MM.1S (cell line): ENCODE results near the gene SERBP1.

Experiments used
- DNase-seq: peaks from one replicate; pipeline ENCODE4 v3.0.0-alpha.2; 2015
- H2AFZ ChIP-seq: fragments of 300-600 bp; sonication (generic); 2 replicates; pipeline ENCODE4 v1.6.0; 2016; ENCODE audit warnings: antibody characterized with exemption, low read length
- H3F3A ChIP-seq: fragments of 300-600 bp; sonication (generic); 2 replicates; pipeline ENCODE4 v1.6.1; 2016; ENCODE audit warnings: mild to moderate bottlenecking, antibody characterized with exemption, low read length, moderate library complexity, mixed read lengths; ENCODE audit not compliant: insufficient read depth
- H3K27ac ChIP-seq: fragments of 300-600 bp; sonication (generic); 2 replicates; pipeline ENCODE4 v1.5.1; 2016; ENCODE audit warnings: mild to moderate bottlenecking, low read length
- H3K27me3 ChIP-seq: fragments of 300-600 bp; sonication (generic); replicated peaks from 2 replicates; pipeline ENCODE4 v1.6.0; 2016; ENCODE audit warnings: low read length; ENCODE audit not compliant: insufficient read depth
- H3K36me3 ChIP-seq: fragments of 300-600 bp; sonication (generic); replicated peaks from 2 replicates; pipeline ENCODE4 v1.6.1; 2016; ENCODE audit warnings: mild to moderate bottlenecking, low read length, mixed read lengths; ENCODE audit not compliant: insufficient read depth
- H3K4me1 ChIP-seq: fragments of 300-600 bp; sonication (generic); 2 replicates; pipeline ENCODE4 v1.6.1; 2016; ENCODE audit warnings: low read length, mixed read lengths
- H3K4me2 ChIP-seq: fragments of 300-600 bp; sonication (generic); 2 replicates; pipeline ENCODE4 v1.6.0; 2016; ENCODE audit warnings: low read depth, low read length
- H3K4me3 ChIP-seq: fragments of 300-600 bp; sonication (generic); 2 replicates; pipeline ENCODE4 v1.5.1; 2016; ENCODE audit warnings: low read length, mixed read lengths
- H3K79me2 ChIP-seq: fragments of 300-600 bp; sonication (generic); 2 replicates; pipeline ENCODE4 v1.6.1; 2016; ENCODE audit warnings: mixed run types, low read length, mixed read lengths
- H3K9ac ChIP-seq: fragments of 300-600 bp; sonication (generic); 2 replicates; pipeline ENCODE4 v1.6.1; 2016; ENCODE audit warnings: low read length, mixed read lengths
- H3K9me2 ChIP-seq: fragments of 300-600 bp; sonication (generic); replicated peaks from 2 replicates; pipeline ENCODE4 v1.6.1; 2016; ENCODE audit warnings: mild to moderate bottlenecking, low read length, mixed read lengths; ENCODE audit not compliant: insufficient read depth
- H3K9me3 ChIP-seq: fragments of 300-600 bp; sonication (generic); replicated peaks from 2 replicates; pipeline ENCODE4 v1.6.1; 2016; ENCODE audit warnings: mild to moderate bottlenecking, low read length, mixed read lengths; ENCODE audit not compliant: insufficient read depth
- H4K20me1 ChIP-seq: fragments of 300-600 bp; sonication (generic); 2 replicates; pipeline ENCODE4 v1.6.1; 2016; ENCODE audit warnings: mild to moderate bottlenecking, low read length, moderate library complexity, mixed read lengths; ENCODE audit not compliant: insufficient read depth
- EZH2 ChIP-seq: fragments of 300-600 bp; sonication (generic); optimal IDR thresholded peaks from 2 replicates; pipeline ENCODE3; 2017; ENCODE audit warnings: low read depth, mild to moderate bottlenecking, antibody characterized with exemption, low read length, mixed read lengths
- EZH2phosphoT487 ChIP-seq: fragments of 300-600 bp; sonication (generic); IDR thresholded peaks from 2 replicates; pipeline ENCODE4 v1.6.1; 2018; ENCODE audit warnings: antibody characterized with exemption, low read length
- TF ChIP-seq, protein P1 (sequence below): fragments of 300-600 bp; sonication (generic); IDR thresholded peaks from 2 replicates; pipeline ENCODE4 v1.5.1; 2016; ENCODE audit warnings: antibody characterized with exemption, low read length, mixed read lengths

The SERBP1 gene

DNA sequence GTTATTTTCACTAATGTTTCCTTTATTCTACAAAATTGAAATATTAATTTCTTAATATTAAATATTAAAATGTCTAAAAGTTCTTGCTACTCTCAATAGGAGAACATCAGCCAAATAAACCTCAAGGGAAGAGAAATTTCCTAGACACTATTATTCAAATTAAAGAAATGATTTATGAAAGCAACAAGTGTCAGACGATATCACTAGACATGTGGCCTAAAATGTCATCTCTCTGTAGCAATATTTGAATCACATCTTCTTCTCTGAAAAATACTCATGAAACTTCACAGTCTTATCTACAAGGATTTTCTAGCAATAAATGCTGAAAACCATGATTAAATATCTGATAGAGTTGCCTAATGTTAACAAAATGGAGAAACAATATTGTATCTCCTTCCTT lies 2.5 kb upstream of the SERBP1 start:
- Histone ChIP-seq H3F3A (peaks cover 22% of the 10 kb centered on the region), H3K79me2 (peaks cover 33% of the 10 kb centered on the region), H3K9me2 (no peaks in the 10 kb centered on the region), H3K4me1 (peaks cover 10% of the 10 kb centered on the region), H3K27ac (no peak overlapping the region), H2AFZ (no peak overlapping the region), H3K4me2 (no peak overlapping the region), H3K9me3 (no peaks in the 10 kb centered on the region), H4K20me1 (peaks cover 13% of the 10 kb centered on the region), H3K27me3 (no peaks in the 10 kb centered on the region), H3K9ac (no peak overlapping the region), H3K4me3 (no peak overlapping the region), H3K36me3 (no peaks in the 10 kb centered on the region; the same call in 1 of the 2 replicates)
- TF ChIP-seq EZH2, result no peak
- TF ChIP-seq, protein P1, sequence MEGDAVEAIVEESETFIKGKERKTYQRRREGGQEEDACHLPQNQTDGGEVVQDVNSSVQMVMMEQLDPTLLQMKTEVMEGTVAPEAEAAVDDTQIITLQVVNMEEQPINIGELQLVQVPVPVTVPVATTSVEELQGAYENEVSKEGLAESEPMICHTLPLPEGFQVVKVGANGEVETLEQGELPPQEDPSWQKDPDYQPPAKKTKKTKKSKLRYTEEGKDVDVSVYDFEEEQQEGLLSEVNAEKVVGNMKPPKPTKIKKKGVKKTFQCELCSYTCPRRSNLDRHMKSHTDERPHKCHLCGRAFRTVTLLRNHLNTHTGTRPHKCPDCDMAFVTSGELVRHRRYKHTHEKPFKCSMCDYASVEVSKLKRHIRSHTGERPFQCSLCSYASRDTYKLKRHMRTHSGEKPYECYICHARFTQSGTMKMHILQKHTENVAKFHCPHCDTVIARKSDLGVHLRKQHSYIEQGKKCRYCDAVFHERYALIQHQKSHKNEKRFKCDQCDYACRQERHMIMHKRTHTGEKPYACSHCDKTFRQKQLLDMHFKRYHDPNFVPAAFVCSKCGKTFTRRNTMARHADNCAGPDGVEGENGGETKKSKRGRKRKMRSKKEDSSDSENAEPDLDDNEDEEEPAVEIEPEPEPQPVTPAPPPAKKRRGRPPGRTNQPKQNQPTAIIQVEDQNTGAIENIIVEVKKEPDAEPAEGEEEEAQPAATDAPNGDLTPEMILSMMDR, result no peak
- no peak for TF ChIP-seq EZH2phosphoT487
- no peak for DNase-seq

DNA sequence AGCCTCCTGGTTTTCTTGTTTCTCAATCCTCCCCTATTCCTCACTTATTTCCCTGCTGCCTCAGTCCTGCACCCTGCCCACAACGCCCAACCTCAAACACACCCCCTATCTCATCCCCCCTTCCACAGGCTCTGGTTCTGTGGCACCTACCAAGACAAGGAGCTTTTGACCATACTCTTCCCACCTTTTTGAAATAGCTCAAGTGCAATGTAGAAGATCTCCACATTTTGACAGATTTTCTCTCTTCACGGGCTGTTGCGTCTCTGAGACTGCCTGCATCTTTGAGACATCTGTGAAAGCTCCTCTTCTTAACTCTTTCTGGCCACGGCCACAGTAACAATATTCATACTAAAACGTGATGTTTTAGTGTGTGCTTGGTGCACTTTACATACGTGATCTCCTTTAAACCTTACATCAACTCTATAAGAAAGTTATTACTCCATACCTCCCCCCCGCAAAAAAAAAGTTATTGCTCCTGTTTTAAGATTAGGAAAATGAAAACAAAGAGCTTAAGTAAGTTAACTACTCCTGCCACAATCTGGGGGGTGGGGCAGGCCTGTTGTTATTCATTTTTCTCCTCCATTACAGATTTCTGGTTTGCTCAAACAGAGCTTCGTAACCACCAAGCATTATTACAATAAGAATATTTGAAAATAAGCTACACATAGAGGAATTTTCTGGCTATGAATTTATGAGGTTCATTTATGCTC lies 1.8 kb upstream of the SERBP1 start:
- Histone ChIP-seq H3K4me3 (peak overlapping the region; percentile 98), H3K79me2 (peaks cover 40% of the 10 kb centered on the region), H2AFZ (peak overlapping the region; percentile 84; the same call in 1 of the 2 replicates), H3K27me3 (no peaks in the 10 kb centered on the region), H3K9me2 (no peaks in the 10 kb centered on the region), H3K4me2 (peak overlapping the region; percentile 71), H3K27ac (no peak overlapping the region), H4K20me1 (peaks cover 20% of the 10 kb centered on the region), H3K4me1 (peaks cover 17% of the 10 kb centered on the region), H3K36me3 (no peaks in the 10 kb centered on the region; the same call in 1 of the 2 replicates), H3F3A (peaks cover 22% of the 10 kb centered on the region), H3K9ac (no peak overlapping the region), H3K9me3 (no peaks in the 10 kb centered on the region)
- DNase-seq, result no peak
- TF ChIP-seq EZH2 (no peak), EZH2phosphoT487 (no peak)
- TF ChIP-seq, protein P1, result no peak

DNA sequence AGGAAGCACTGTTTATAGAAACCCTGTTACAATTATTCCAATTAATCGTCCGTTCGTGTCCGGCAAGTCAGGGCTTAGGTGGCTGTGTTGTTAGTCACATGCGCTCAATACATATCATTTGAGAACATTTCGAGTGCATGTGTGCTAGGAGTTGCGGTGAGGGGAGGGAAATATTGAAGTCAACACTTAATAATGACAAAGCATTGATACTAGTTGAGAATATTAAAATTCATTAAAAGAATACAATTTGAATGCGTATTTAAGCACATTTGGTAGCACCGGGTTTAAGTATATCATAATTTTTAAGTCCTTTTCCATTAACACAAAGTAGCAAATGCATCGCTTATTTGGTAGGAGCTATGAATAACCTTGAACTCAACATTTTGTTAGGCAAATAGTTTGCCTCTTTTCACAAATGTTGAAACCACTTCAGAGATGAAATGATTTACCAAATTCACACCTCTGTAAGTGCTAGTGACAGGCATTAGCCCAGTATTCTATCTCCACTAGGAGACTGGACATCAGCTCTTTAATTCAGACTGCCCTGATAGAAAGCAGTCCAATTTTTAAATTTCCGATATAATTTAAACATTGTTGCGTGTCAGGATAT lies 1.1 kb upstream of the SERBP1 start:
- no peaks in the 10 kb centered on the region for H3K9me2 ChIP-seq
- H2AFZ ChIP-seq, result peak overlapping the region; percentile 84
- H3K9me3 ChIP-seq, result no peaks in the 10 kb centered on the region
- peaks cover 22% of the 10 kb centered on the region for H3F3A ChIP-seq
- no peaks in the 10 kb centered on the region; the same call in 1 of the 2 replicates for H3K36me3 ChIP-seq
- peak overlapping the region; percentile 95 for H3K9ac ChIP-seq
- DNase-seq, result no peak
- TF ChIP-seq, protein P1, result no peak
- H3K27ac ChIP-seq, result peak overlapping the region; percentile 94
- H3K4me2 ChIP-seq, result peak overlapping the region; percentile 71
- H3K27me3 ChIP-seq, result no peaks in the 10 kb centered on the region
- H4K20me1 ChIP-seq, result peaks cover 28% of the 10 kb centered on the region
- H3K79me2 ChIP-seq, result peaks cover 48% of the 10 kb centered on the region
- peak overlapping the region; percentile 98 for H3K4me3 ChIP-seq
- H3K4me1 ChIP-seq, result peaks cover 21% of the 10 kb centered on the region
